HG02798 (cell line): ENCODE measurements around the gene IL6R.
A peak's percentile ranks its signal among the peaks of the same experiment; 100 is the strongest.
"Not testable (repeated sequence)": the region's sequence is repeated elsewhere in the genome, so short reads cannot be mapped to it uniquely, and the experiment has no call there.

Experiments used
- ATAC-seq: cut with Tn5 transposase; IDR thresholded peaks from one replicate; pipeline ENCODE4 v1.9.1; 2021; ENCODE audit warnings: mild to moderate bottlenecking; ENCODE audit not compliant: unreplicated experiment, poor library complexity

IL6R gene

GRCh38 chr1:154404984-154405746 is at the start of gene IL6R:
Gene IL6R, plus strand, starts transcription at chr1:154405343. Its CDS starts 287 bp downstream, at chr1:154405630.
- ATAC-seq, result peak; percentile 40

- ATAC-seq, result no peak
Measured at GRCh38 chr1:154358519-154358918, 46.6 kb upstream of the IL6R start.

- ATAC-seq, result no peak
Measured at GRCh38 chr1:154360288-154360687, 44.9 kb upstream of the IL6R start.

- not testable (repeated sequence) for ATAC-seq
Measured at GRCh38 chr1:154360881-154361280, 44.3 kb upstream of the IL6R start.

GRCh38 chr1:154361357-154361756 is 43.8 kb upstream of the IL6R start:
- ATAC-seq, result no peak

GRCh38 chr1:154371436-154371835 is 33.7 kb upstream of the IL6R start:
- ATAC-seq, result no peak

- not testable (repeated sequence) for ATAC-seq
Measured at GRCh38 chr1:154373777-154374357, 31.3 kb upstream of the IL6R start.

- no peak for ATAC-seq
Measured at GRCh38 chr1:154379301-154379700, 25.8 kb upstream of the IL6R start.

- ATAC-seq, result no peak
Measured at GRCh38 chr1:154384650-154385489, 20.3 kb upstream of the IL6R start.

GRCh38 chr1:154386643-154387352 is 18.3 kb upstream of the IL6R start:
- peak; percentile 84 for ATAC-seq

- no peak for ATAC-seq
Measured at GRCh38 chr1:154391086-154391770, 13.9 kb upstream of the IL6R start.

- ATAC-seq, result no peak
Measured at GRCh38 chr1:154398141-154398540, 7.0 kb upstream of the IL6R start.

- ATAC-seq, result no peak
Measured at GRCh38 chr1:154398678-154399077, 6.5 kb upstream of the IL6R start.

- no peak for ATAC-seq
Measured at GRCh38 chr1:154400381-154400801, 4.8 kb upstream of the IL6R start.

GRCh38 chr1:154402409-154402921 is 2.7 kb upstream of the IL6R start:
- ATAC-seq, result no peak

GRCh38 chr1:154403261-154403943 is 1.7 kb upstream of the IL6R start:
- no peak for ATAC-seq

GRCh38 chr1:154403983-154404382 is 1.2 kb upstream of the IL6R start:
- ATAC-seq, result no peak

- ATAC-seq, result peak; percentile 1
Measured at GRCh38 chr1:154404511-154404931, 622 bp upstream of the IL6R start.
